ENCODE measurements around the gene APC2. TPM values are rescaled to one million over a fixed set of nuclear protein-coding genes. Genes with fewer than 3 reads are reported as not detected.

Gene APC2
- total and polyA plus RNA-seq, 8 donors = 0.10 to 3.5 (median 0.58) TPM; not detected in 1

DNA sequence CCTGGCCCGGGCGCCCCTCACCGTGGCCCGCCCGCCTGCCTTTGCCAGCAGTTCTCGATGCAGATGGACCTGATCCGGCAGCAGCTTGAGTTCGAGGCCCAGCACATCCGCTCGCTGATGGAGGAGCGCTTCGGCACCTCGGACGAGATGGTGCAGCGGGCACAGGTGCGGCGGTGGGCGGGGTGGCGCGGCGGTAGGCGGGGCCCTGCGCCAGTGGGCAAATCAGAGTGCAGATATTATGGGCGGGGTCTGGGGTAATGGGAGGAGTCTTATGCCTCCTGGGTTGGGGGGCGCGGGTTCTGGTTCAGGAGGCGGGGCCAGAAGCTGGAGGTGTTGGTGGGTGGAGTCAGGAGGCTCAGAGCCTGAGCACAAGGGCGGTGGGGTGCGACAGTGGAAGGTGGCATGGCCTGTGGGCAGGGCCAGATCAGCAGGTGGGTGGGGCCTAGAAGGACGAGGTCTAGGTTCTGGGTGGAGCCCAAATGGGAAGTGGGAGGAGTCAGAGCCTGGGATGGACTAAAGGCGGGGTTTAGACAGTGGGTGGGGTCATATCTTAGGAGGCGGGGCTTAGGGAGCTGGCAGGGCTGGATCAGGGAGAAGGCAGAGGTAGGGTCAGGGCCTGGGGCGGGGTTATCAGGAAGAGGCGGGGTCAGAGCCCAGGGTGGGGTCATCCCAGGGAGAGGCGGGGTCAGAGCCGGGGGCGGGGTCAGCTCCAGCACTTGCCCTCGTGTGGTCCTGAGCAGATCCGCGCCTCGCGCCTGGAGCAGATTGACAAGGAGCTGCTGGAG is 5.6 kb downstream of the APC2 start:
- H3K36me3 ChIP-seq = peaks cover 4 to 10% (median 6%) of the 10 kb centered on the region in 4 donors
- peak overlapping the region in 2 of 4 donors; percentile 2 to 18 for H3K4me3 ChIP-seq
- peak overlapping the region in 1 of 5 donors; percentile 55 for H3K27ac ChIP-seq
- no peak for TF ChIP-seq POLR2AphosphoS5 (IDR thresholded peaks at IDR 0.05)
- no peak for TF ChIP-seq POLR2A (IDR thresholded peaks at IDR 0.05)
- TF ChIP-seq, protein P1, sequence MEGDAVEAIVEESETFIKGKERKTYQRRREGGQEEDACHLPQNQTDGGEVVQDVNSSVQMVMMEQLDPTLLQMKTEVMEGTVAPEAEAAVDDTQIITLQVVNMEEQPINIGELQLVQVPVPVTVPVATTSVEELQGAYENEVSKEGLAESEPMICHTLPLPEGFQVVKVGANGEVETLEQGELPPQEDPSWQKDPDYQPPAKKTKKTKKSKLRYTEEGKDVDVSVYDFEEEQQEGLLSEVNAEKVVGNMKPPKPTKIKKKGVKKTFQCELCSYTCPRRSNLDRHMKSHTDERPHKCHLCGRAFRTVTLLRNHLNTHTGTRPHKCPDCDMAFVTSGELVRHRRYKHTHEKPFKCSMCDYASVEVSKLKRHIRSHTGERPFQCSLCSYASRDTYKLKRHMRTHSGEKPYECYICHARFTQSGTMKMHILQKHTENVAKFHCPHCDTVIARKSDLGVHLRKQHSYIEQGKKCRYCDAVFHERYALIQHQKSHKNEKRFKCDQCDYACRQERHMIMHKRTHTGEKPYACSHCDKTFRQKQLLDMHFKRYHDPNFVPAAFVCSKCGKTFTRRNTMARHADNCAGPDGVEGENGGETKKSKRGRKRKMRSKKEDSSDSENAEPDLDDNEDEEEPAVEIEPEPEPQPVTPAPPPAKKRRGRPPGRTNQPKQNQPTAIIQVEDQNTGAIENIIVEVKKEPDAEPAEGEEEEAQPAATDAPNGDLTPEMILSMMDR (IDR thresholded peaks at IDR 0.05) = no peak
- TF ChIP-seq EP300 (IDR thresholded peaks at IDR 0.05) = no peak
- peaks cover 41 to 100% (median 75%) of the 10 kb centered on the region in 3 donors for H3K27me3 ChIP-seq
- H3K4me1 ChIP-seq = peaks cover 18 to 49% (median 43%) of the 10 kb centered on the region in 4 donors
- intact Hi-C loops (cut with DNase I; ENCODE audit: low total_unique reads) = no loop called here
- 4 to 7% (median 6%) methylated on average over 30 to 42 of the region's 42 CpGs for WGBS, 5 donors
- peak; percentile 67 to 76 for DNase-seq
- H3K9me3 ChIP-seq = no peaks in the 10 kb centered on the region

DNA sequence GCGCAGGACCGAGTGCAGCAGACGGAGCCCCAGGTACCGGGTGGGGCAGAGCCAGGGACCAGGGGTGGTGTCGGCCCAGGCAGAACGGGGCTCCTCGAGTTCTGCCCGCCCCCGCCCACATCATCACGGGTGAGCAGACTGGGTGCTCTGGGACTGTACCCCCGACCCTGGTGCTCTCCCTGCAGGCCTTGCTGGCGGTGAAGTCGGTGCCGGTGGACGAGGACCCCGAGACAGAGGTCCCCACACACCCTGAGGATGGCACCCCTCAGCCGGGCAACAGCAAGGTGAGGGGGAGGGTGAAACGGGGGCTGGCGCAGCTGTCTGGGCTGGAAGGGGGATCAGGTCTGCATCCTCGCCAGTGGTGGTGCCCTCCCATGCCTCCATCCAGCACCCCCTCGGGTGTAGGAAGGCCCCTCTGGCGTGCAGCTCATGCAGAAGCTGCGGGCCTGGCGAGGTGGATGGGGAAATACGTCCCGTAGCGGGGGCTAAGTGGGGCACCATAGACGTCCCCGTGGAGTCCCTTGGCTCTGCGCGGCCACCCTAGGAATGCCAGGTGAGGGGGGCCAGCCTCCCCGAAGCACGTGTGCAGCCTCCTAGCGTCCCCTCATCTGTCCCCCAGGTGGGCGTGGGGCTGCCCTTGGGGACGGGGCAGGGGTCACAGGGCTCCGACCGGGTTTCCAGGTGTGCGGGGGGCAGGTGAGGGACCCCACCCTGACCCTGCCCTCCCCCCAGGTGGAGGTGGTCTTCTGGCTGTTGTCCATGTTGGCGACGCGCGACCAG is 6.4 kb downstream of the APC2 start:
- WGBS, 5 donors = 21 to 50% (median 28%) methylated on average over 25 to 43 of the region's 43 CpGs

DNA sequence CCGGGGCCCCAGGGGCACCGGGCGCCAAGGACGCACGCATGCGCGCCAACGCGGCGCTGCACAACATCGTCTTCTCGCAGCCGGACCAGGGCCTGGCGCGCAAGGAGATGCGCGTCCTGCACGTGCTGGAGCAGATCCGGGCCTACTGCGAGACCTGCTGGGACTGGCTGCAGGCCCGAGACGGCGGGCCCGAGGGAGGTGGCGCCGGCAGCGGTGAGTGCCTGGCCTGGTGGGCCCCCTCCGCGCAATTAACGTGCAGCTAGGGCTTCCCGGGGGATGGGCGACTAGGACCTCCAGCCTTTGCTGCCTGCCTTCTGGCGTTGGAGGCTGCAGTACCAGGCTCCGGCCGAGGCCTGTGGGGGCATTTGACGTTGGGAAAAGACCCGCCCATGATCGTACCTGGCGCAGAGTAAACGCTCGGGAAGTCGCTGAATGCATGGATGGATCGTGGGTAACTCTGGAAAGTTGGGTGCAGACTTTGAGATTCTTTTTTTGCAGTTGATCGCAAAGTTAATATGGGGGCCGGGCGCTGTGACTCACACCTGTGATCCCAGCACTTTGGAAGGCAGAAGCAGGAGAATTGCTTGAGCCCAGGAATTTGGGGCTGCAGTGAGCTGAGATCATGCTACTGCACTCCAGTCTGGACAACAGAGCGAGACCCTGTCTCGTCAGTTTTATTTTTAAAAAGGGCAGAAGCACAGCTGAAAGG is 7.3 kb downstream of the APC2 start:
- 11 to 39% (median 16%) methylated on average over 16 to 48 of the region's 48 CpGs for whole genome bisulfite sequencing, 5 donors
- DNase-seq = no peak
- H3K4me1 ChIP-seq = peaks cover 18 to 49% (median 43%) of the 10 kb centered on the region in 4 donors
- peaks cover 7 to 18% (median 15%) of the 10 kb centered on the region in 4 donors for H3K36me3 ChIP-seq
- H3K27me3 ChIP-seq = peaks cover 26 to 89% (median 59%) of the 10 kb centered on the region in 3 donors
- no peak overlapping the region for H3K27ac ChIP-seq
- H3K9me3 ChIP-seq = no peaks in the 10 kb centered on the region
- no peak overlapping the region for H3K4me3 ChIP-seq
- intact Hi-C loops (cut with DNase I; ENCODE audit: low total_unique reads) = no loop called here
- no peak for TF ChIP-seq POLR2A (IDR thresholded peaks at IDR 0.05)
- TF ChIP-seq, protein P1 (IDR thresholded peaks at IDR 0.05) = no peak
- no peak for TF ChIP-seq EP300 (IDR thresholded peaks at IDR 0.05)
- TF ChIP-seq POLR2AphosphoS5 (IDR thresholded peaks at IDR 0.05) = no peak

More for the DNA sequence above, 6.4 kb downstream of the APC2 start:
- Histone ChIP-seq H3K36me3 (peaks cover 7 to 18% (median 13%) of the 10 kb centered on the region in 4 donors), H3K9me3 (no peaks in the 10 kb centered on the region), H3K27ac (no peak overlapping the region), H3K27me3 (peaks cover 33 to 98% (median 67%) of the 10 kb centered on the region in 3 donors), H3K4me1 (peaks cover 18 to 49% (median 43%) of the 10 kb centered on the region in 4 donors), H3K4me3 (no peak overlapping the region)
- TF ChIP-seq POLR2A (IDR thresholded peaks at IDR 0.05) (no peak), EP300 (IDR thresholded peaks at IDR 0.05) (no peak), POLR2AphosphoS5 (IDR thresholded peaks at IDR 0.05) (no peak)
- TF ChIP-seq, protein P1 (IDR thresholded peaks at IDR 0.05) = no peak
- intact Hi-C loops (cut with DNase I; ENCODE audit: low total_unique reads) = no loop called here
- no peak for DNase-seq

DNA sequence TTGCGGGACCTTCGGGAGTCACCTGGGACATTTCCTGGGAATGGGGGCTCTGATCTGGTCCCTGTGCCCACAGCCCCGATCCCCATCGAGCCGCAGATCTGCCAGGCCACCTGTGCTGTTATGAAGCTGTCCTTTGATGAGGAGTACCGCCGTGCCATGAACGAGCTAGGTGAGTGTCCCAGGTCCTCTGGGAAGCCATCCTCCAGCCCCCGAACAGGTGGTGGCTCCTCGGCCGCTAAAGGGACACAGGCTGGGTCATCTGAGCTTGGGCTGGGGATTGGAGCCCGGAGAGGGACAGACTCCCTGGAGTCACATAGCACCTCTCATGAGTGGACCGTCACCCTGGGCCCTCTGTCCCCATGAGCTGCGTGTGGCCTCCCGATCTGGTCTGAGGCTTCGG is 8.0 kb downstream of the APC2 start:
- H3K4me3 ChIP-seq = no peak overlapping the region
- H3K27me3 ChIP-seq = peaks cover 18 to 82% (median 52%) of the 10 kb centered on the region in 3 donors
- TF ChIP-seq POLR2AphosphoS5 (IDR thresholded peaks at IDR 0.05) (no peak), POLR2A (IDR thresholded peaks at IDR 0.05) (no peak), EP300 (IDR thresholded peaks at IDR 0.05) (no peak)
- TF ChIP-seq, protein P1 (IDR thresholded peaks at IDR 0.05) = no peak
- no peak overlapping the region for H3K27ac ChIP-seq
- 75 to 100% (median 81%) methylated on average over 3 to 16 of the region's 16 CpGs for WGBS, 5 donors
- H3K9me3 ChIP-seq = no peaks in the 10 kb centered on the region
- intact Hi-C loops (cut with DNase I; ENCODE audit: low total_unique reads) = no loop called here
- peaks cover 7 to 18% (median 15%) of the 10 kb centered on the region in 4 donors for H3K36me3 ChIP-seq
- H3K4me1 ChIP-seq = peaks cover 18 to 43% (median 42%) of the 10 kb centered on the region in 4 donors
- DNase-seq = no peak
